Coronary artery (tissue), 2 donors: ENCODE data around the gene TRRAP.

Experiments
- DNase-seq: peaks from one replicate; pipeline ENCODE4 v3.0.0-alpha.2; 2017; ENCODE audit warnings: low spot score
- H3K27ac ChIP-seq, 2 donors: fragments of 200-600 bp; sonication (generic); one replicate each; pipeline ENCODE4 v1.5.1; 2016 to 2019
- H3K4me3 ChIP-seq: fragments of 200-600 bp; sonication (generic); 2 replicates; pipeline ENCODE4 v1.5.1; 2016; ENCODE audit warnings: mild to moderate bottlenecking, moderate library complexity
- TF ChIP-seq, protein P1 (sequence below): fragments of 200-600 bp; sonication (generic); IDR thresholded peaks from one replicate; pipeline ENCODE4 v1.5.1; 2019; ENCODE audit warnings: antibody characterized with exemption

The TRRAP gene

DNA sequence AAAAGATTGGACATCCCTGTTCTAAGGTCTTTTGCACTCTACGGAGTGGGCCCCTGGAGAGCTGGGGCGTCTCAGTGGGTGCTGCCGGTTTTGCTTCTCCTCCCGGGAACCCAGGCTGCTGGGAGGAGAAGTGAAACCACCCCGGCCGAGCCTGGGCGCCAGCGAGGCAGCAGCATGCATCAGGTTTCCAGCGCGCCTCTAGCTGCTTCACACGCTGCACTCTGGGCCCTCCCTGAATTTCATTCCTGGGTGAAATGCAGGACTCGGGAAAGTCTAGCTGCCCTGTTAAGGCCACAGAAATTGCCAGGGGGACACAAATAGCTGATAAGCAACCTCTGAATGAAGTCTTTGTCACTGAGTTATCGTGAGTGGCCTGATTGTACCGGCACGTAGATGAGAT, 127.4 kb downstream of the TRRAP start:
- DNase-seq, result no peak
- Histone ChIP-seq H3K4me3 (no peak overlapping the region), H3K27ac (no peak overlapping the region)
- TF ChIP-seq, protein P1, sequence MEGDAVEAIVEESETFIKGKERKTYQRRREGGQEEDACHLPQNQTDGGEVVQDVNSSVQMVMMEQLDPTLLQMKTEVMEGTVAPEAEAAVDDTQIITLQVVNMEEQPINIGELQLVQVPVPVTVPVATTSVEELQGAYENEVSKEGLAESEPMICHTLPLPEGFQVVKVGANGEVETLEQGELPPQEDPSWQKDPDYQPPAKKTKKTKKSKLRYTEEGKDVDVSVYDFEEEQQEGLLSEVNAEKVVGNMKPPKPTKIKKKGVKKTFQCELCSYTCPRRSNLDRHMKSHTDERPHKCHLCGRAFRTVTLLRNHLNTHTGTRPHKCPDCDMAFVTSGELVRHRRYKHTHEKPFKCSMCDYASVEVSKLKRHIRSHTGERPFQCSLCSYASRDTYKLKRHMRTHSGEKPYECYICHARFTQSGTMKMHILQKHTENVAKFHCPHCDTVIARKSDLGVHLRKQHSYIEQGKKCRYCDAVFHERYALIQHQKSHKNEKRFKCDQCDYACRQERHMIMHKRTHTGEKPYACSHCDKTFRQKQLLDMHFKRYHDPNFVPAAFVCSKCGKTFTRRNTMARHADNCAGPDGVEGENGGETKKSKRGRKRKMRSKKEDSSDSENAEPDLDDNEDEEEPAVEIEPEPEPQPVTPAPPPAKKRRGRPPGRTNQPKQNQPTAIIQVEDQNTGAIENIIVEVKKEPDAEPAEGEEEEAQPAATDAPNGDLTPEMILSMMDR, result no peak

DNA sequence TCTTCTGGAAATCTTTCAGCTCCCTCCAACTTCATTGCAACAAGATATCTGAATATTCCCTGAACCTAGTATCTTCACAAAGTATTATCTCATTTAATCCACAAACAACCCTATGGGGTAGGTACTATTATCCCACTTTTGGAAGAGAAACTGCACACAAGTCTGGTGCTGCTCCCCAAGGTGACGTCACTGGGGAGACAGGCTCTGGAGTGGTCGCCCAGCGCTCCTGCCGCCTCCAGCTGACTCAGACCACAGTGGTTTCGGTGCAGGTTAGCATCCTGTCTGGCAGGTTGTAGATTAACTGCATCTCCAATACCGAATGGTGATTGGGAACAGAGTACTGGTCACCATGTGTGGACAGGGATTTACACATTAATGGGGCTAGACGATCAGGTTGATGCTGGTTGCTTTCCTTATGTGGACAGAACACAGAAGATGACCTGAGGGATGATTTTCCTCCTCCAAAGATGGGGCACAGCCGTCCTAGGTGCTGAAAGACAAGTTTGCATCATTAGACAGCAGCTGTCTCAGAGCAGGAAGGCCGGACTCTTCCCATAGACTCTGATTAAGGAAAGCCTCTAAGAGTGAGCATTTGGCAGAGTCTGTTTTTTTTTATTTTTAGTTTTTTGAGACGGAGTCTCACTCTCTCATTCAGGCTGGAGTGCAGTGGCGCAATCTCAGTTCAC, 128.6 kb downstream of the TRRAP start:
- no peak overlapping the region for H3K4me3 ChIP-seq
- TF ChIP-seq, protein P1, result no peak
- DNase-seq, result no peak
- no peak overlapping the region for H3K27ac ChIP-seq

DNA sequence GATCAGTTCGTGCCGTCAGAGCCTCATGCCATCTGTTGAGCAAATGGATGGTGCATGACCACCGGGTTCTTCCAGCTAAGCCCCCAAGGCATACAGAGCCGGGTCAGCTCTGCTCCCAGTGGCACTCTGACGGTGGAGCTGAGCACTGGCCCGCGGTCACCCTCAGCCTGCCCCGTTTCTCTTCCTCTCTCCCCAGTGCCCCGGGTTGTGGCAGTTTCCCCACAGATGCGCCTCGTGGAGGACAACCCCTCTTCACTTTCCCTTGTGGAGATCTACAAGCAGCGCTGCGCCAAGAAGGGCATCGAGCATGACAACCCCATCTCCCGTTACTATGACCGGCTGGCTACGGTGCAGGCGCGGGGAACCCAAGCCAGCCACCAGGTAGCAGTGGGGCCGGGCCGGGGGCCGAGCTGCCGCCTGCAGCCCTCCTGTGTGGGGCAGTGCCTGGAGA, 129.9 kb downstream of the TRRAP start:
- H3K27ac ChIP-seq, result no peak overlapping the region
- TF ChIP-seq, protein P1, result no peak
- DNase-seq, result no peak
- H3K4me3 ChIP-seq, result no peak overlapping the region

DNA sequence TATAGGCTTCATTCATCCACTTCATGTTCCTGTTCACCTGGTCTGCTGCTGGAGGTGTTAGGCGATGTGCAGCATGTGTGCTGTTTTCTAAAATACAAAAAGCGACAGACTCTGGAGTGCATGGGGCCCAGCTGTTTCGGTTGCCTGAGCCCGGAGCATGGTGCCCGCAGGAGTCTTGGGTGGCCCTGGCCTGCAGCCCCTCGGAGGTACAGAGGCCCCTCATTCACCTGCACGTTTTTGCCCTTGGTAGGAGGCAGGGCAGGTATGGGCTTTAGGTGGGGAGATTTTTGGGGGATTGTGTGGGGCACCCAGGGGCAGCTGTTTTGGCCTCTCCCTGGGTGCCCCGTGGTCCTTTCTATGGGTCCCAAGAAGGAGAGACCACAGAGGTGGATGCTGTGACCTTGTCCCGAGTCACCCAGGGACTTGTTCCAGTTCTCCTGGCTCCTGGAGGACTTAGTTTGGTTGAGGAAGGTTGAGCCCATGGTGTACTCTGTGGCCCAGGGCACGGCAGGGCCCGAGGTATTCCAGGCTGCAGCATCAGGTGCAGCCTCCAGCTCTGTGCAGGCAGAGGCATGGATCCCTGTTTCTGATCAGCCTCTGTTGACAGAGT, 130.7 kb downstream of the TRRAP start:
- DNase-seq, result no peak
- TF ChIP-seq, protein P1, result no peak
- no peak overlapping the region for H3K4me3 ChIP-seq
- H3K27ac ChIP-seq, result no peak overlapping the region

DNA sequence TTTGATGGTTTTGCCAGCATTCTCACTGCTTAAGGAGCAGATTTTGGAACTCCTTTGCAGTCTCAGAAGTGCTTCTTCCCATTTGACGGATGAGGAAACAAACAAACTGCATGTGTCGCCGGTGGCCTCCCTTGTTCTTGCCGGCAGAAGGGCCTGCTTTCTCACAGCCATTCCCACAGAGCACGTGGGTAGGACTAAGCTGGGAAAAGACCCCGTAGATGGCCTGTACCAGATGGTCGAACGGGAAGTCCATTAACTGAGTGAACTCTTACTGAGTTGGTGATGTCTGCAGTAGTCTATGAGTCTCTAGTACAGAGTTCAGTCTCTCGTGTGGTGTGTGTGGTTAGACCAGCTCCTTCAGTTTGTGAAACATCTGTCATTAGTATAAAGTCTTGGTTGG, 131.9 kb downstream of the TRRAP start:
- H3K27ac ChIP-seq, result no peak overlapping the region
- no peak for DNase-seq
- TF ChIP-seq, protein P1, result no peak
- H3K4me3 ChIP-seq, result no peak overlapping the region

DNA sequence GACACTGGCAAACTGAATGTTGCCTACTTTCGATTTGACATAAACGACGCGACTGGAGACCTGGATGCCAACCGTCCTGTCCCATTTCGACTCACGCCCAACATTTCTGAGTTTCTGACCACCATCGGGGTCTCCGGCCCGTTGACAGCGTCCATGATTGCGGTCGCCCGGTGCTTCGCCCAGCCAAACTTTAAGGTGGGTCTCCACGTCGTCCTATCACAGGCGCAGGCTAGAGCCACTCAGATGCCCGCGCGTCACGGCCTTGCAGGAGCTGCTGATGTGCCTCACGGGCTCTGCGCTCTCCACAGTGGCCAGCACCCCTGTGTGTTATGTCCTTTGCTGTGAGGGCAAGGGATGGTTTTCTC, 133.0 kb downstream of the TRRAP start:
- DNase-seq, result no peak
- TF ChIP-seq, protein P1, result no peak
- no peak overlapping the region for H3K4me3 ChIP-seq
- H3K27ac ChIP-seq, result no peak overlapping the region
